HepG2 (cell line): Measurements from ENCODE around the gene OGT. TPM values are rescaled to one million over a fixed set of nuclear protein-coding genes. Genes with fewer than 3 reads are reported as not detected.

ENCODE experiments used
- ATAC-seq: fragments of 200-7000 bp; cut with Tn5 transposase; 3 replicates; pipeline ENCODE4 v1.9.1; 2020; ENCODE audit warnings: mild to moderate bottlenecking, moderate library complexity
- BruUV-seq: library from RNA; stranded (reverse); fragments of 400-500 nt; replicated peaks from 2 replicates; lab custom pipeline; 2021; lab: Mats Ljungman, UMichigan
- CTCF ChIA-PET: fragments of 300-600 bp; formaldehyde crosslinking; extraction: SDS; loops from one replicate; lab custom pipeline; 2021; ENCODE audit warnings: low total read pairs, inconsistent platforms, low intra/inter-chr PET ratio; lab: Yijun Ruan, JAX
- POLR2A ChIA-PET: fragments of 350-600 bp; sonication (Branson Sonifier 250); formaldehyde crosslinking; loops from one replicate; lab custom pipeline; 2020; ENCODE audit warnings: antibody characterized with exemption, inconsistent platforms; lab: Yijun Ruan, JAX
- DNase-seq: peaks from one replicate; pipeline ENCODE4 v3.0.0-alpha.2; 2015; ENCODE audit warnings: low spot score
- FAIRE-seq: peaks from 3 replicates; lab custom pipeline; 2011; peaks lifted over from hg19 to GRCh38; lab: Jason Lieb, UNC
- H2AFZ ChIP-seq: one replicate; pipeline ENCODE4 v1.6.1; 2011; ENCODE audit warnings: low read length, inconsistent platforms
- H3K27ac ChIP-seq: fragments of 300-600 bp; 3 replicates; pipeline ENCODE4 v1.8.0; 2011; ENCODE audit warnings: mixed run types, mild to moderate bottlenecking, mixed read lengths, low read length, inconsistent platforms; ENCODE audit not compliant: insufficient read depth; ENCODE audit errors: extremely low read length
- H3K27me3 ChIP-seq, 2 experiments: fragments of 200-600 bp in 1 of 2; 2 replicates in 1 of 2; 3 replicates in 1 of 2; pipeline versions ENCODE4 v1.6.0 to v1.8.0; 2011; ENCODE audit warnings: low read length in 2 of 2, mild to moderate bottlenecking in 2 of 2, moderate library complexity in 2 of 2, inconsistent platforms in 1 of 2; ENCODE audit not compliant: insufficient read depth in 2 of 2, control insufficient read depth in 1 of 2
- H3K36me3 ChIP-seq, 2 experiments: fragments of 200-600 bp in 1 of 2; replicated peaks in 1 of 2; 2 replicates in 1 of 2; 3 replicates in 1 of 2; pipeline versions ENCODE4 v1.5.1 to v1.8.0; 2011; ENCODE audit warnings: low read length in 2 of 2, inconsistent platforms in 1 of 2; ENCODE audit not compliant: insufficient read depth in 2 of 2, control insufficient read depth in 1 of 2
- H3K4me1 ChIP-seq: 2 replicates; pipeline ENCODE4 v1.5.1; 2012; ENCODE audit warnings: low read length, inconsistent platforms; ENCODE audit not compliant: insufficient read depth
- H3K4me2 ChIP-seq: 2 replicates; pipeline ENCODE4 v1.6.0; 2011; ENCODE audit warnings: low read depth, low read length, inconsistent platforms
- H3K4me3 ChIP-seq, 3 experiments: fragments of 200-600 bp in 1 of 3; sonication (generic), shearing (Covaris generic) in 1 of 3; replicated peaks in 1 of 3; 2 replicates each; pipeline ENCODE4 v1.5.1; 2011 to 2016; ENCODE audit warnings: low read length in 3 of 3, inconsistent platforms in 2 of 3, low read depth in 2 of 3, mild to moderate bottlenecking in 2 of 3, control low read depth in 1 of 3, mixed read lengths in 1 of 3; ENCODE audit not compliant: insufficient read depth in 1 of 3
- H3K79me2 ChIP-seq: one replicate; pipeline ENCODE4 v1.6.1; 2011; ENCODE audit warnings: low read length, inconsistent platforms; ENCODE audit not compliant: insufficient read depth
- H3K9ac ChIP-seq: 2 replicates; pipeline ENCODE4 v1.6.0; 2011; ENCODE audit warnings: mild to moderate bottlenecking, low read depth, low read length, inconsistent platforms; ENCODE audit not compliant: insufficient read depth
- H3K9me3 ChIP-seq: 2 replicates; pipeline ENCODE4 v1.5.1; 2012; ENCODE audit warnings: mild to moderate bottlenecking, low read length
- H4K20me1 ChIP-seq: 2 replicates; pipeline ENCODE4 v1.6.0; 2011; ENCODE audit warnings: inconsistent platforms, mild to moderate bottlenecking, low read length, moderate library complexity; ENCODE audit not compliant: insufficient read depth
- EHMT2 ChIP-seq: fragments of 200-600 bp; sonication (generic); IDR thresholded peaks from 2 replicates; pipeline ENCODE4 v1.7.0; 2017; ENCODE audit warnings: antibody characterized with exemption, low read depth, low read length, borderline replicate concordance
- HMGXB4 ChIP-seq, 2 experiments: sonication (generic) in 1 of 2; formaldehyde crosslinking in 1 of 2; IDR thresholded peaks; 2 replicates each; pipeline versions ENCODE4 v1.4.0 to v1.6.1; 2018 to 2020; ENCODE audit warnings: missing genetic modification reagents in 2 of 2, borderline replicate concordance in 1 of 2, low read depth in 1 of 2, mild to moderate bottlenecking in 1 of 2, missing biosample characterization in 1 of 2
- KMT2B ChIP-seq: IDR thresholded peaks from 2 replicates; pipeline ENCODE4 v1.6.1; 2016; ENCODE audit warnings: missing genetic modification reagents, missing compliant biosample characterization
- MXD1 ChIP-seq: sonication (generic); formaldehyde crosslinking; IDR thresholded peaks from 2 replicates; pipeline ENCODE4 v1.4.0; 2020; ENCODE audit warnings: mild to moderate bottlenecking, missing genetic modification reagents
- NFIC ChIP-seq: IDR thresholded peaks from 2 replicates; pipeline ENCODE4 v1.6.1; 2012; ENCODE audit warnings: mild to moderate bottlenecking, low read length, inconsistent platforms
- SNAPC5 ChIP-seq: sonication (generic); formaldehyde crosslinking; IDR thresholded peaks from 2 replicates; pipeline ENCODE4 v1.8.1; 2023; ENCODE audit warnings: mild to moderate bottlenecking, missing genetic modification reagents, borderline replicate concordance
- ZBTB43 ChIP-seq: sonication (generic); formaldehyde crosslinking; conservative IDR thresholded peaks from 2 replicates; pipeline ENCODE4 v1.4.0; 2020; ENCODE audit warnings: missing genetic modification reagents
- WGBS: methylation state at CpG from one replicate; pipeline ENCODE4 v1.1.6; 2017; ENCODE audit warnings: low lambda C conversion rate; 5-methylcytosine and 5-hydroxymethylcytosine counted together
- in situ Hi-C: cut with HindIII; loops from 2 replicates; pipeline ENCODE4 v1.10.0; 2017; ENCODE audit warnings: low pct_unique_long_range_greater_than_20kb; ENCODE audit not compliant: extremely low pct_ligation_motif_present
- intact Hi-C: fragments of 100-400 bp; cut with micrococcal nuclease; formaldehyde crosslinking; loops from one replicate; pipeline ENCODE4 v1.10.0; 2022; ENCODE audit not compliant: unreplicated experiment
- polyA plus RNA-seq, 8 experiments: library from polyadenylated mRNA; depleted of rRNA in 3 of 8; stranded (reverse) in 7 of 8; unstranded in 1 of 8; fragments of >200 nt; fragmentation: Illumina TruSeq in 4 of 8; extraction: Trizol in 4 of 8; gene quantifications; 2 replicates each; pipeline versions ENCODE4 v1.2.1 to v1.2.3, GENCODE V29; 2011 to 2016; ENCODE audit warnings: low read depth in 4 of 8, missing spikeins in 1 of 8, mixed read lengths in 1 of 8; ENCODE audit not compliant: insufficient read depth in 1 of 8
- total RNA-seq, 5 experiments: library from RNA; depleted of rRNA; stranded (reverse); fragments of >200 nt; fragmentation: Illumina TruSeq; extraction: Trizol; gene quantifications; 2 replicates each; pipeline ENCODE4 v1.2.3, GENCODE V29; 2016; ENCODE audit warnings: low read depth in 1 of 5

The OGT gene
- total and polyA plus RNA-seq, 2 of the 13 experiments (the other 11 are each of a cell fraction or from before 2014, with no cell fraction given) = 71.7 to 463 TPM

- no TSS peak for BruUV-seq
- Histone ChIP-seq H3K4me2 (no peak overlapping the region), H2AFZ (no peak overlapping the region), H3K27me3 (no peaks in the 10 kb centered on the region), H3K9ac (no peak overlapping the region), H3K4me1 (no peaks in the 10 kb centered on the region), H3K9me3 (no peaks in the 10 kb centered on the region), H3K4me3 (no peak overlapping the region), H3K36me3 (no peaks in the 10 kb centered on the region), H4K20me1 (no peaks in the 10 kb centered on the region), H3K27ac (no peak overlapping the region), H3K79me2 (no peaks in the 10 kb centered on the region)
- TF ChIP-seq NFIC = no peak
- TF ChIP-seq KMT2B (CRISPR knock-in tag) = no peak
- TF ChIP-seq ZBTB43 (CRISPR knock-in tag) = no peak
- TF ChIP-seq SNAPC5 (CRISPR knock-in tag) = no peak
- TF ChIP-seq EHMT2 = no peak
- TF ChIP-seq HMGXB4 (CRISPR knock-in tag; IDR thresholded peaks at IDR 0.05; ENCODE audit: borderline replicate concordance in 1 of 2, low read depth in 1 of 2) = no peak
- TF ChIP-seq MXD1 (CRISPR knock-in tag) = no peak
- no peak for DNase-seq
- 91% methylated on average over 9 of the region's 10 CpGs for WGBS
- POLR2A ChIA-PET = no interaction called here
- intact Hi-C loops (no loop called here), in situ Hi-C loops (no loop called here)
- ATAC-seq = no peak
- CTCF ChIA-PET = no interaction called here
- no peak for FAIRE-seq
These were observed 71.2 kb downstream of the OGT start for GRCh38 chrX:71604141-71604540.
